Upper lobe of right lung (tissue), 1 donor: Measurements from ENCODE around the gene PPEF1. TPM values are rescaled to one million over a fixed set of nuclear protein-coding genes. Genes with fewer than 3 reads are reported as not detected.
A peak's percentile ranks its signal among the peaks of the same experiment; 100 is the strongest.

ENCODE experiments used
- ATAC-seq: fragments of 200-7000 bp; cut with Tn5 transposase; one replicate; pipeline ENCODE4 v1.9.1; 2020; ENCODE audit warnings: mild to moderate bottlenecking, moderate library complexity
- DNase-seq: peaks from one replicate; pipeline ENCODE4 v3.0.0-alpha.2; 2020
- H3K27ac ChIP-seq: fragments of 200-600 bp; one replicate; pipeline ENCODE4 v1.8.0; 2022
- H3K27me3 ChIP-seq: fragments of 200-600 bp; one replicate; pipeline ENCODE4 v1.8.0; 2022; ENCODE audit warnings: mild to moderate bottlenecking
- H3K36me3 ChIP-seq: fragments of 200-600 bp; one replicate; pipeline ENCODE4 v1.8.0; 2022
- H3K4me1 ChIP-seq: fragments of 200-600 bp; one replicate; pipeline ENCODE4 v1.8.0; 2022
- H3K4me3 ChIP-seq: fragments of 200-600 bp; one replicate; pipeline ENCODE4 v1.8.0; 2022; ENCODE audit warnings: mild to moderate bottlenecking
- H3K9me3 ChIP-seq: fragments of 200-600 bp; one replicate; pipeline ENCODE4 v1.8.0; 2022
- intact Hi-C: fragments of 100-400 bp; cut with DNase I; formaldehyde crosslinking; loops from one replicate; pipeline ENCODE4 v1.11.0; 2022
- total RNA-seq: library from RNA; stranded (reverse); fragmentation: NEBNext Ultra II Directional; extraction: Animal tissue kit (Norgen Biotek cat#: 25700); gene quantifications from one replicate; pipeline ENCODE4 v1.2.1, GENCODE V29; 2021
- TF ChIP-seq, protein P1 (sequence below): fragments of 200-600 bp; IDR thresholded peaks from one replicate; pipeline ENCODE4 v1.8.0; 2022; ENCODE audit warnings: antibody characterized with exemption
- donor health status: DM: no; HTN: yes; CAD: no; lungs with severe emphysema.

Gene PPEF1
- total RNA-seq, 1 donor from 2014 or later: 1.1 TPM

DNA sequence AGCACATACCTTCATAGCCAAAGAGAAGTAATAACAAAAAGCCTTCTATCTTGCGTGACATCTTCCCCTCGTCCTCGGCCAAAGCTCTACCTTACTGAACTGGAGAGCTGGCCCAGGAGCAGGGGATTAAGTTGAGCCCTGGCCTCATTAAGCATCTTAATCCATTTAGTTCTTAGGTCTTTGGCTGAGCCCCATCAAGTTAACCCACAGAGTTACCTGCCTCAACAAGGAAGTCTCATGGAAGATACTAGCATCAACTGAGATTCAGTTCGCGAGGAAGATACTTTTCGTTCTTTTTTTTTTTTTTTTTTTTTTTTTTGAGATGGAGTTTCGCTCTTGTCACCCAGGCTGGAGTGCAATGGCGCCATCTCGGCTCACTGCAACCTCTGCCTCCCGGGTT lies 35.4 kb upstream of the PPEF1 start, which contains the start of gene RS1:
TSS of gene RS1 (minus strand) at position 101 of the 400 bp plus-strand sequence. CDS start at position 61, 40 bp downstream.
- H3K27ac ChIP-seq: no peak within 1 kb of the TSS
- H3K4me1 ChIP-seq: no peaks in the 10 kb centered on the region
- H3K27me3 ChIP-seq: no peaks in the 10 kb centered on the region
- intact Hi-C loops: no loop called here
- ATAC-seq (no peak), DNase-seq (no peak)
- no peaks in the 10 kb centered on the region for H3K36me3 ChIP-seq
- no peak within 1 kb of the TSS for H3K4me3 ChIP-seq
- TF ChIP-seq, protein P1, sequence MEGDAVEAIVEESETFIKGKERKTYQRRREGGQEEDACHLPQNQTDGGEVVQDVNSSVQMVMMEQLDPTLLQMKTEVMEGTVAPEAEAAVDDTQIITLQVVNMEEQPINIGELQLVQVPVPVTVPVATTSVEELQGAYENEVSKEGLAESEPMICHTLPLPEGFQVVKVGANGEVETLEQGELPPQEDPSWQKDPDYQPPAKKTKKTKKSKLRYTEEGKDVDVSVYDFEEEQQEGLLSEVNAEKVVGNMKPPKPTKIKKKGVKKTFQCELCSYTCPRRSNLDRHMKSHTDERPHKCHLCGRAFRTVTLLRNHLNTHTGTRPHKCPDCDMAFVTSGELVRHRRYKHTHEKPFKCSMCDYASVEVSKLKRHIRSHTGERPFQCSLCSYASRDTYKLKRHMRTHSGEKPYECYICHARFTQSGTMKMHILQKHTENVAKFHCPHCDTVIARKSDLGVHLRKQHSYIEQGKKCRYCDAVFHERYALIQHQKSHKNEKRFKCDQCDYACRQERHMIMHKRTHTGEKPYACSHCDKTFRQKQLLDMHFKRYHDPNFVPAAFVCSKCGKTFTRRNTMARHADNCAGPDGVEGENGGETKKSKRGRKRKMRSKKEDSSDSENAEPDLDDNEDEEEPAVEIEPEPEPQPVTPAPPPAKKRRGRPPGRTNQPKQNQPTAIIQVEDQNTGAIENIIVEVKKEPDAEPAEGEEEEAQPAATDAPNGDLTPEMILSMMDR: no peak
- H3K9me3 ChIP-seq: no peaks in the 10 kb centered on the region

DNA sequence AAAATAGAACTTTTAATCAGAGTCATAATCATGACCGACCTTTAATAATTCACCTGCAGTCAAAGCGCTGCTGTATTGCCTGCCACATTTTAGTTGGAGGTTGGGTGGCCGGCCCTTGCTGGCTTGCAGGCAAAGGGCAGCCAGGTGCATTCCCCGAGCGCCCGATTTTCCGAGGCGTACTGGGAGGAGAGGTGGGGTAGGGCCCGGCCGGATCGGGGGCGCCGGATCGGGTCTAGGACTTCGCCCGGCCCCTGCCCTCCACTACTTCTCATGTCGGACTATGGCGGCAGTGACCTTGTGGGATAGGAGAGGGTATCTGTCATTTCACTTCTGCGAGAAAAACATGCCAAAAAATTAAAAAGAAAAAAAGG lies 33.0 kb upstream of the PPEF1 start:
- Histone ChIP-seq H3K4me1 (no peaks in the 10 kb centered on the region), H3K27ac (peak overlapping the region; percentile 88), H3K9me3 (no peaks in the 10 kb centered on the region), H3K4me3 (peak overlapping the region; percentile 60), H3K36me3 (no peaks in the 10 kb centered on the region), H3K27me3 (no peaks in the 10 kb centered on the region)
- TF ChIP-seq, protein P1: no peak
- peak; percentile 58 for ATAC-seq
- peak; percentile 58 for DNase-seq
- intact Hi-C loops: no loop called here

DNA sequence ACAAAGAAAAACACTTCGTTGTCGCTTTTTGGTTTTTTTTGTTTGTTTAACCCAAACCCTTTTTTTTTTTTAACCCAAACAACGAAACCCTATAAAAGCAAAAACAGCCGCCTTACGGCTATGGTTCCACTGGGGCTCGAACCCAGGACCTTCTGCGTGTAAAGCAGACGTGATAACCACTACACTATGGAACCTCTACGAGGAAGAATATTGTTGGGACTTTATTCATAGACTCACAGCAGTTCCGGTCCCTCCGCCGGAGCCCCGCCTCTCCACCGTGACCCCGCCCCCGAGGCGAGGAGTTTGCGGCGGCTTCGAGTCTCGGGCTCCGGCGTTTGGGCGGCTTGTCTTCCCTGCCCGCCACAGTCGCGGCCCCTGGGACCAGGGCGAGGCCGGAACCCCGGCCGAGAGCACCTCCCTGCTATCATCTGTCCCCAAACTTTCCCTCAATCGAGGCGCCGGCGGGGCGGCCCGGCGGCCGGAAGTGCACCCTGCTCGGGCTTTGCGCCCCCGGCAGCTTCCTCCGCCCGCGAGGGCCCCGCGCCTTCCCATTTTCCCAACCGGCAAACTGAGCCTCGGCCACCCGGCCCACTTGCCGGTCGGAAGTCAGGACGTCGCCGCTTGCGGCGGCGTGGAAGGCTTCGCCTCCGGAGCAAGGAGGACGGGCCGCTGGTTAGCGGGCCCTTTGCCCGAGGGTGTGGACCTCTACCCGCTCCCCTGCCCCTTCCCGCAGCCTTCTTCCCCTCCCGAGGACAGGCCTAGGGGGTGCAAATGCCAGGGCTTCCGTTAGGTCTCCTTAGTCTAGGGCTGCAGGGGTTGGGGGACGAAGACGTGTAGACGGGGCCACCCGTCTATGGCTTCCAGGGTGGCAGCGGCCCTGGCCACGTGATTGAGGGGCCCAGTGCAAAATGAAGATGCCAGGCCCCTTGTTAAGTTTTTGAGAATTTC lies 32.4 kb upstream of the PPEF1 start:
- no peaks in the 10 kb centered on the region for H3K4me1 ChIP-seq
- intact Hi-C loops: no loop called here
- H3K27me3 ChIP-seq: no peaks in the 10 kb centered on the region
- peak; percentile 86 for DNase-seq
- H3K27ac ChIP-seq: peak overlapping the region; percentile 88
- ATAC-seq: peak; percentile 96
- TF ChIP-seq, protein P1: no peak
- no peaks in the 10 kb centered on the region for H3K36me3 ChIP-seq
- H3K9me3 ChIP-seq: no peaks in the 10 kb centered on the region
- peak overlapping the region; percentile 60 for H3K4me3 ChIP-seq

DNA sequence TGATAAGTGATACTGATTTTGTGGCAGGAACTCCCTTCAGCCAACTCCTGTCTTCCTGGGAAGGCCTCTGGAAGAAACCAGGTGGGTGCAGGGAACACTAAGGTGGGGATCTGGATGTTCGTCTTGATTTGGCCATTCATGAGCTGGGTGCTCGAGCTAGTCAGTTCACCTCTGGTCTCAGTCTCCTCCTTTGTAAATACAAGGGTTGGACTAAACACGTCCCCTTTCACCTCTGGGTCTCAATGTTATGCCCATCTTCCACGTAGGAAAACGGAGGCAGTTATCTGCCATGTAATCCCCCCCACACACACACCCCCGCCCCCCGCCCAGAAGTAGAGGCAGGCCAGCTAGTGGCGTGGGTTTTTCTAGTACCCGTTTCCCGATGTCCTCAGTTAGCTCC lies 31.4 kb upstream of the PPEF1 start:
- no peak for DNase-seq
- ATAC-seq: no peak
- Histone ChIP-seq H3K36me3 (no peaks in the 10 kb centered on the region), H3K27me3 (no peaks in the 10 kb centered on the region), H3K4me3 (no peak overlapping the region), H3K27ac (no peak overlapping the region), H3K4me1 (no peaks in the 10 kb centered on the region), H3K9me3 (no peaks in the 10 kb centered on the region)
- intact Hi-C loops: no loop called here
- TF ChIP-seq, protein P1: no peak

DNA sequence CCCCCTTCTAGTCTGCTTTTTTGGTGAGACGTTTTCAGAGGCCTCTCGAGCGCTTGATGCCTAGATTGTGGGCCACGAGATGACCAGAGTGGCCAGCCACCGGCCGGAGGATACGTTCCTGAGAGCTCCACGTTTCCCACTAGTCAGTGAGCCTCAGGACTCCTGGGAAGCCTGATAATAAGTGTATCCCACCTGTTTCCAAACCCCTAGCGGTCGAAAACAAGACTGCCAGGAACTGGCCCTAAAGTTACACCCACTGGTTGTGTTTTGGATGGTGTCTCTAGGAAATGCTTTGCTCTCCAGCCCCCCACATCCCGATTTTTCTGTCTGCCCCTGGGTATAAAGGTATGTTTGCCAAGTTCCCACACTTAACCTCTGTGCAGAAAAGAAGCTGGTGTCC lies 31.0 kb upstream of the PPEF1 start:
- ATAC-seq: no peak
- no peaks in the 10 kb centered on the region for H3K4me1 ChIP-seq
- no peaks in the 10 kb centered on the region for H3K9me3 ChIP-seq
- no peak for DNase-seq
- H3K36me3 ChIP-seq: no peaks in the 10 kb centered on the region
- no peak overlapping the region for H3K4me3 ChIP-seq
- H3K27me3 ChIP-seq: no peaks in the 10 kb centered on the region
- no peak overlapping the region for H3K27ac ChIP-seq
- intact Hi-C loops: no loop called here
- TF ChIP-seq, protein P1: no peak
